Liver (tissue), 9 donors: Measurements from ENCODE around the gene MCFD2. TPM values are rescaled to one million over a fixed set of nuclear protein-coding genes. Genes with fewer than 3 reads are reported as not detected.

Experiments used
- DNase-seq: peaks from one replicate; pipeline ENCODE4 v3.0.0-alpha.2; 2017; ENCODE audit warnings: low spot score
- H3K27ac ChIP-seq, 2 donors: one replicate each; pipeline ENCODE4 v1.7.0; 2013; ENCODE audit warnings: inconsistent platforms in 2 of 2, low read length in 2 of 2, control low read depth in 1 of 2, low read depth in 1 of 2, mild to moderate bottlenecking in 1 of 2
- H3K27me3 ChIP-seq, 4 donors: one replicate each; pipeline versions ENCODE4 v1.6.1 to v1.7.0; 2013; ENCODE audit warnings: low read length in 3 of 4, inconsistent platforms in 1 of 4, mild to moderate bottlenecking in 1 of 4, moderate library complexity in 1 of 4; ENCODE audit not compliant: control insufficient read depth in 4 of 4, insufficient read depth in 4 of 4
- H3K36me3 ChIP-seq, 4 donors: one replicate each; pipeline versions ENCODE4 v1.6.1 to v1.7.0; 2013; ENCODE audit warnings: low read length in 3 of 4, mild to moderate bottlenecking in 3 of 4, low read depth in 1 of 4, moderate library complexity in 1 of 4; ENCODE audit not compliant: control insufficient read depth in 4 of 4, insufficient read depth in 3 of 4
- H3K4me1 ChIP-seq, 4 donors: one replicate each; pipeline versions ENCODE4 v1.6.1 to v1.7.0; 2013; ENCODE audit warnings: low read length in 3 of 4, mild to moderate bottlenecking in 3 of 4, moderate library complexity in 1 of 4; ENCODE audit not compliant: control insufficient read depth in 4 of 4, insufficient read depth in 4 of 4
- H3K4me3 ChIP-seq, 3 donors: one replicate each; pipeline versions ENCODE4 v1.6.1 to v1.7.0; 2013; ENCODE audit warnings: low read length in 3 of 3, control low read depth in 1 of 3, low read depth in 1 of 3, mild to moderate bottlenecking in 1 of 3
- H3K9ac ChIP-seq, 2 donors: one replicate each; pipeline ENCODE4 v1.7.0; 2013; ENCODE audit warnings: low read length in 2 of 2, mild to moderate bottlenecking in 2 of 2, moderate library complexity in 2 of 2, control low read depth in 1 of 2, low read depth in 1 of 2
- H3K9me3 ChIP-seq, 4 donors: one replicate each; pipeline versions ENCODE4 v1.6.1 to v1.7.0; 2013; ENCODE audit warnings: low read length in 3 of 4; ENCODE audit not compliant: control insufficient read depth in 4 of 4
- EGR1 ChIP-seq, 2 donors: IDR thresholded peaks; 2 replicates each; pipeline ENCODE4 v1.6.1; 2016 to 2018; ENCODE audit warnings: antibody characterized with exemption in 2 of 2, low read depth in 2 of 2
- FOXA1 ChIP-seq: IDR thresholded peaks from 2 replicates; pipeline ENCODE4 v1.6.1; 2016; ENCODE audit warnings: antibody characterized with exemption
- GABPA ChIP-seq, 2 donors: IDR thresholded peaks in 1 of 2; conservative IDR thresholded peaks in 1 of 2; 2 replicates each; pipeline ENCODE4 v1.6.1; 2016; ENCODE audit warnings: antibody characterized with exemption in 2 of 2, mild to moderate bottlenecking in 1 of 2, moderate library complexity in 1 of 2
- HNF4A ChIP-seq, 2 donors: conservative IDR thresholded peaks; 2 replicates each; pipeline ENCODE4 v1.6.1; 2016; ENCODE audit warnings: antibody characterized with exemption in 2 of 2, mild to moderate bottlenecking in 2 of 2
- HNF4G ChIP-seq: IDR thresholded peaks from 2 replicates; pipeline ENCODE4 v1.6.1; 2016; ENCODE audit warnings: antibody characterized with exemption
- JUND ChIP-seq, 2 donors: IDR thresholded peaks; 2 replicates each; pipeline ENCODE4 v1.6.1; 2016; ENCODE audit warnings: antibody characterized with exemption in 2 of 2
- RAD21 ChIP-seq, 2 donors: IDR thresholded peaks; 2 replicates each; pipeline ENCODE4 v1.6.1; 2016; ENCODE audit warnings: antibody characterized with exemption in 2 of 2, mild to moderate bottlenecking in 2 of 2
- REST ChIP-seq: IDR thresholded peaks from 2 replicates; pipeline ENCODE4 v1.6.1; 2016; ENCODE audit warnings: antibody characterized with exemption, mild to moderate bottlenecking
- YY1 ChIP-seq: IDR thresholded peaks from 2 replicates; pipeline ENCODE4 v1.6.1; 2016; ENCODE audit warnings: antibody characterized with exemption, mild to moderate bottlenecking
- WGBS: extraction: QIAGEN DNeasy Blood & Tissue Kit; methylation state at CpG from one replicate; pipeline ENCODE4 v1.1.7; 2013; 5-methylcytosine and 5-hydroxymethylcytosine counted together
- polyA plus RNA-seq, 2 donors: library from polyadenylated mRNA; stranded (reverse) in 1 of 2; unstranded in 1 of 2; fragments of 200-250 nt in 1 of 2; fragments of >200 nt in 1 of 2; fragmentation: Nextera tagmentation in 1 of 2; extraction: Ambion mirVana in 1 of 2; gene quantifications; one replicate each; pipeline versions ENCODE4 v1.2.1 to v1.2.3, GENCODE V29; 2013 to 2015
- total RNA-seq, 2 donors: library from RNA; depleted of rRNA; stranded (reverse); fragments of >200 nt; gene quantifications; one replicate each; pipeline ENCODE4 v1.2.3, GENCODE V29; 2014
- TF ChIP-seq, protein P1 (sequence below): fragments of 150-350 bp; IDR thresholded peaks from 2 replicates; pipeline ENCODE4 v1.5.1; 2017; ENCODE audit warnings: improper control_type of control experiment, low read depth, low read length; ENCODE audit not compliant: missing input control
- donor health status: healthy.
- donor health status: healthy.
- donor health status: healthy.
- donor health status: healthy.
- donor health status: healthy.

The MCFD2 gene
- total and polyA plus RNA-seq, 4 donors = 81.8 to 148 (median 129) TPM

DNA sequence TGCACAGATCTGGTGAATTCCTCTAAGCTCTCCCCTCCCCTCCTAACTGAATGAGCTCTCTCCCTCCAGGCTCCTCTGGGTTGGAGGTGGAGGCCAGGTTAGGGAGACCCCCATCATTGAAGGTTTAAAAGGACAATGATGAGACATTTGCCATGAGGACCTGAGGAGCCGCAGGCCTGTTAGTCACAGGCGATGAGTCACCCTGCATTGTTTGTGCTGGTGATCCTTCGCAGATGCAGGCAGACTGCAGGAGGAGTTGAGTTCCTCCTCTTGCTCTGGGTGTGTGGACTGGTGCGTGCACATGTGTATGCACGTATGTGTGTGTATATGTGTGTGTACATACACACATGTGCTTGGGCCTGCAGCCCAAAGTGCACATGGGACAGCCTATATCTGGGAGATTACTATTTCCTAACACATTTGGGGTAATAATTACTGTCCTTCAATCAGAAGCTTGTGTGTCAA, 42.0 kb downstream of the MCFD2 start:
- H3K4me3 ChIP-seq = no peak overlapping the region
- 80% methylated on average over 5 of the region's 5 CpGs for WGBS

GRCh38 chr2:46872902-46873603, 42.6 kb downstream of the MCFD2 start:
- no peak overlapping the region for H3K9ac ChIP-seq

More for the DNA sequence above, 42.0 kb downstream of the MCFD2 start:
- TF ChIP-seq JUND (IDR thresholded peaks at IDR 0.05) (peak; percentile 40 to 78), YY1 (no peak)
- no peak overlapping the region for H3K27ac ChIP-seq
- H3K9ac ChIP-seq = no peak overlapping the region
- H3K4me1 ChIP-seq = peaks cover 2 to 12% (median 7%) of the 10 kb centered on the region in 4 donors
- no peaks in the 10 kb centered on the region for H3K9me3 ChIP-seq
- DNase-seq = no peak
- no peaks in the 10 kb centered on the region for H3K36me3 ChIP-seq
- no peaks in the 10 kb centered on the region for H3K27me3 ChIP-seq

More at GRCh38 chr2:46872902-46873603, 42.6 kb downstream of the MCFD2 start:
- WGBS = 95% methylated on average over 4 of the region's 4 CpGs
- H3K36me3 ChIP-seq = no peaks in the 10 kb centered on the region
- peaks cover 2 to 7% (median 6%) of the 10 kb centered on the region in 4 donors for H3K4me1 ChIP-seq
- no peaks in the 10 kb centered on the region for H3K27me3 ChIP-seq
- H3K27ac ChIP-seq = no peak overlapping the region
- no peak overlapping the region for H3K4me3 ChIP-seq
- TF ChIP-seq REST (no peak), FOXA1 (no peak), HNF4G (no peak), RAD21 (IDR thresholded peaks at IDR 0.05) (no peak), YY1 (no peak), EGR1 (IDR thresholded peaks at IDR 0.05; ENCODE audit: low read depth in 2 of 2) (no peak), HNF4A (conservative IDR thresholded peaks at IDR 0.05) (no peak), GABPA (IDR thresholded peaks at IDR 0.05 in 1 of 2, conservative IDR thresholded peaks at IDR 0.05 in 1 of 2) (no peak)
- TF ChIP-seq, protein P1, sequence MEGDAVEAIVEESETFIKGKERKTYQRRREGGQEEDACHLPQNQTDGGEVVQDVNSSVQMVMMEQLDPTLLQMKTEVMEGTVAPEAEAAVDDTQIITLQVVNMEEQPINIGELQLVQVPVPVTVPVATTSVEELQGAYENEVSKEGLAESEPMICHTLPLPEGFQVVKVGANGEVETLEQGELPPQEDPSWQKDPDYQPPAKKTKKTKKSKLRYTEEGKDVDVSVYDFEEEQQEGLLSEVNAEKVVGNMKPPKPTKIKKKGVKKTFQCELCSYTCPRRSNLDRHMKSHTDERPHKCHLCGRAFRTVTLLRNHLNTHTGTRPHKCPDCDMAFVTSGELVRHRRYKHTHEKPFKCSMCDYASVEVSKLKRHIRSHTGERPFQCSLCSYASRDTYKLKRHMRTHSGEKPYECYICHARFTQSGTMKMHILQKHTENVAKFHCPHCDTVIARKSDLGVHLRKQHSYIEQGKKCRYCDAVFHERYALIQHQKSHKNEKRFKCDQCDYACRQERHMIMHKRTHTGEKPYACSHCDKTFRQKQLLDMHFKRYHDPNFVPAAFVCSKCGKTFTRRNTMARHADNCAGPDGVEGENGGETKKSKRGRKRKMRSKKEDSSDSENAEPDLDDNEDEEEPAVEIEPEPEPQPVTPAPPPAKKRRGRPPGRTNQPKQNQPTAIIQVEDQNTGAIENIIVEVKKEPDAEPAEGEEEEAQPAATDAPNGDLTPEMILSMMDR = no peak
- no peak for DNase-seq
- H3K9me3 ChIP-seq = no peaks in the 10 kb centered on the region
